Medulla oblongata (tissue), 1 donor: ENCODE measurements around the gene EGFL7.

ENCODE experiments used
- DNase-seq: peaks from one replicate; pipeline ENCODE4 v3.0.0-alpha.2; 2015; ENCODE audit errors: extremely low spot score

The EGFL7 gene

GRCh38 chr9:136644343-136644592 lies 18.4 kb upstream of the EGFL7 start:
- peak; percentile 56 for DNase-seq

DNA sequence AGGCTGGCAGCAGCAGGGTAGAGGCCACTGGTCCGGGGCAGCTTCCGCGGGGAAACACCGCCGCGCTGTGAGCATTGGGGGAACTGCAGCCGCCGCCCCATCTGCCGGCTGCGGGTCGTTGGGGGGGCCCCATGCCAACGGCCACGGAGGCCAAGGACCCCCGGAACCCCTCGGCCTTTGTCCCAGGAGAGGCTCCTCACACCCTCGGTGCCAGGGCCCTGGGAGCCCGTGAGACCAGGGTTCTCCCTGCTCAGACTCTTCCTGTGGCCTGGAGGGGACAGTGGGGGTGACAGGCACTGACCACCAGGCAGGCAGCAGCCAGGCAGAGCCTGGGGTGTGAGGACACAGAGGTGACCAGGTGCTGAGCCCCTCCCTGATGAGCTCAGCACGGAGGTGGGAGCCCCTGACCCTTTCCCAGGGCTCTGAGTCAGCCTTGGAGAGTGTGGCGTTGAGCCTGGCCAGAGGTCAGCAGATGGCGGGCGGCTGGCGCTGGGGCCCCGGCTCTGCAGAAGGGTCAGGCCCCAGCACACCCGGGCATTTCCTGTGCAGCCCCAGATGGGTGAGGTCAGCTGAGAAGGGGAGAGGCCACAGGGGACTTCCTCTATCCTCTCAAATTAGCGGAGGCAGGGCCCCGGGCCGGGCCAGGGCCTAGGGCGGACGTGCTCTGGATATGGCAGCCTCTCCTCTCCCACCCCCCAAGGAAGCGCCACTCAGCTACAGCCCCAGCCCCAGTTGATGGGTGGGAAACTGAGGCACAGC lies 17.9 kb upstream of the EGFL7 start:
- DNase-seq, result peak; percentile 66

GRCh38 chr9:136645352-136645902 lies 17.3 kb upstream of the EGFL7 start:
- DNase-seq, result no peak

- no peak for DNase-seq
These were observed 16.6 kb upstream of the EGFL7 start for GRCh38 chr9:136645903-136646754.

DNA sequence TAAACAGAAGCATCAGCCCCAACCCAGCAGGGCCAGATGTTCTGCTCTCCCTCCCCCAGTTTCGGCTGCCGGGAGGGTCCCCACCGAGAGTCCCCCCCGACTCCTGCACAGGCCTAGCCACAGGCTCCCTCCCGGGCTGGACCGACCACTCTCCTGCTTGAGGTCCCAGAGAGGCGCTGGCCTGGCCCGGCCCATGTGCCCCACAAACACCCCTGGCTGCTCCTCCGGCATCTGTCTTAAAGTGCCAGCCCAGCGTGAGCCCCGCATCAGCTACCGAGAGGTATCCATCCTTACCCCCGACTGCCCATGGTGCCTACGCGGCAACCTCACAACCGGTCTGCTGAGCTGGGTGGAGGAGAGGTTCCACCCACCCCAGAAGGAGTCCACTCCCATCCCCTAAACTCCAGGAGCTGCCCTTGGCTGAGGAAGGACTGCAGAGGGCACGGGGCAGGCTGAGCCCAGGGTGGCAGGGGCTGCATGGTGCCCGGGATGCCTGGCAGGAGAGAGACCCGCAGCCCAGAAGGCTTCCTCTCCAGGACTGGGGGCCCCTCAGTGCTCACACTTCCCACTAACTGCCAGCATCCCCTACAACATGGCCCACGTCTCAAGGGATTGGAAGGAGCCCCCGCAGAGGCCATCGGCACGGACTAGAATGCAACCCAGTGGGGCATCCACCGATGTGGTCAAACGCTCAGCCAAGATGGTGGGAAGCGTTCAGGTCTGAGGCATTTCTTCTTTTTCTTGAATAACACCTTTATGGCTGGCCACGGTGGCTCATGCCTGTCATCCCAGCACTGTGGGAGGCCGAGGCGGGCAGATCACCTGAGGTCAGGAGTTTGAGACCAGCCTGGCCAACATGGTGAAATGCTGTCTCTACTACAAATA lies 15.6 kb upstream of the EGFL7 start:
- no peak for DNase-seq

GRCh38 chr9:136648751-136649150 lies 14.0 kb upstream of the EGFL7 start:
- peak; percentile 10 for DNase-seq

DNA sequence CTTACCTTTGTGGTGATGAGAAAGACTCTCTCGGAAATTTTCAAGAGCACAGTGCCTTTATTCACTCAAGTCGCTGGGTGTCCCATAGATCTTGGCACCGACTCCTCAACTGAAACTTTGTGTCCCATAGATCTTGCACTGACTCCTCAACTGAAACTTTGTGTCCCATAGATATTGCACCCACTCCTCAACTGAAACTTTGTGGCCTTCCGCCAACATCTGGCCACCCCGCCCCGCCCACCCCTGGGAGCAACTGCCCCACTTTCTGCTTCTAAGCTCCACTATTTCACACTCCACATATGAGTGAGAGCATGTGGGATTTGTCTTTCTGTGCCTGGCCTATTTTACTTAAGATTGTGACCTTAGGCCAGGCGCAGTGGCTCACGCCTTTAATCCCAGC lies 12.7 kb upstream of the EGFL7 start:
- no peak for DNase-seq

- no peak for DNase-seq
These were observed 12.1 kb upstream of the EGFL7 start for GRCh38 chr9:136650648-136651047.

DNA sequence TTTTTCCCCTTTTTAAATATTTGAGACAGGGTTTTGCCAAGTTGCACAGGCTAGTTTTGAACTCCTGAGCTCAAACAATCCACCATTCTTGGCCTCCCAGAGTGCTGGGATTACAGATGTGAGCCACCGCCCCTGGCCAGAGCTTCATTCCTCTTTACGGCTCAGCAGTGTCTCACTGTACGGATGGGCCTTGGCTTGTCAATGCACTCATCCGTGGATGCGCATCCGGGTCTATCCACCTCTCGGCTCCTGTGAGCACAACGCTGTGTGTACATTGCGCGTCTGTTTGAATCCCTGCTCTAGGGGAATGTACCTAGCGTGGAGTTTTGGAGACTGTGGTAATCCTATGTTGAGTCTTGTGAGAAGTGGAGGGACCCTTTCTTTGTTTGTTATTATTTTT lies 10.9 kb upstream of the EGFL7 start:
- no peak for DNase-seq

DNA sequence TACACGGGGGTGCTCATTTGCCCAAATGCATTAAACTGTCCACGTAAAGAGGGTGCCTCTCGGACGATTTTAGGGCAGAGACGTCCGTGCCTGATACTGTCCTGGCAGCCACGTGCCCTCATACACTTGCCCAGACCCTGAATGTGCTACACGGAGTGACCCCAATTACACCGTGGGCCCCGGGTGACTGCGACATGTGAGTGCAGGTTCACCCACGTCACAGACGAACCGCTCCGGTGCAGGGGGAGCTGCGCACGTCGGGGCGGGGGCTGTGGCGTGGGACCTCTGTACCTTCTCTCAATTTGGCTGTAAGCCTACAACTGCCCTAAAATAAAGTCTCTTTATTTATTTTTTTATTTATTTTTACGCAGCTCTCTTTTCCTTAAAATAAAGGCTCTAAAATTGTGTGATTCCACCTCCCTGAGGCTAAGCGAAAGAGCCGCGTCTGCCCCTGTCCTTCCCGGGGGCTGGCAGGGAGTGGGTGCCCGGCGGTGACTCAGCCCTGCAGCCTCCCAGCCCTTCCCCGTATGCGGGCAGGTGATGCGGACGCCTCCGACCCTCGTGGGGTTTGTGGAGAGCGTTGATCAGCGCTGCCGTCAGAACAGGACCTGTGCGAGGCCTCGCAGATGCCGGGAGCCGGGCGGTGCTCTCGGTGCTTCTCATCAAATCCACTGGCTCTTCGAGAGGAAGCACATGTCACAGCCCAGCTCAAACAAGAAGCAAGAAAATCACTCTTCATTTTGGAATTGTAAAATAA lies 9.2 kb upstream of the EGFL7 start:
- no peak for DNase-seq

GRCh38 chr9:136654820-136655535 lies 7.7 kb upstream of the EGFL7 start:
- DNase-seq, result no peak

GRCh38 chr9:136655536-136656182 lies 7.1 kb upstream of the EGFL7 start:
- peak; percentile 12 for DNase-seq

DNA sequence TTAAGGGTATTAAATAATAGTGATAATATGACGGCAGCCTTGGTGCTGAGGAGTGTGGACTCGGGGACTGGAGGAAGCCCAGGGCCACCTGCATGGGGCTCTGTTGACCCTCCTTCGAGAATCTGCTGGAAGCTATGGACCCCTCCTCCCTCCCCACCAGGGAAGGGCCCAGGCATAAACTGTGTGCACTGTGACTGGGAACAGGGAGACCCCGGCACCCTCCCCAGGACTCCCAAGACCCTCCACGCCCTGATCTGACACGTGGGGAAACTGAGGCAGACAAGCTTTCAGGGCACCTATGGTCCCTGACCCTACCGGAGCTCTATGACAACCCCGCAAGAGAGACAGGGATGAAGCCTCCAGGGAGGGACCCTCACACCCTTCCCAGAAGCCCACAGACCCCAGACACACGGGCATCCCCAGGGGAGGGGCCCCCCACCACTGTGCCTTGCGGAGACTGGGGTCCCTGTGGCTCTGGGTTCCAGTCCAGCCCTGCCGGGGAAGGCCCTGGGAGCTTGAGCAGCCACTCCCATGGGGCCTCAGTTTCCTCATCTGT lies 6.5 kb upstream of the EGFL7 start:
- no peak for DNase-seq

DNA sequence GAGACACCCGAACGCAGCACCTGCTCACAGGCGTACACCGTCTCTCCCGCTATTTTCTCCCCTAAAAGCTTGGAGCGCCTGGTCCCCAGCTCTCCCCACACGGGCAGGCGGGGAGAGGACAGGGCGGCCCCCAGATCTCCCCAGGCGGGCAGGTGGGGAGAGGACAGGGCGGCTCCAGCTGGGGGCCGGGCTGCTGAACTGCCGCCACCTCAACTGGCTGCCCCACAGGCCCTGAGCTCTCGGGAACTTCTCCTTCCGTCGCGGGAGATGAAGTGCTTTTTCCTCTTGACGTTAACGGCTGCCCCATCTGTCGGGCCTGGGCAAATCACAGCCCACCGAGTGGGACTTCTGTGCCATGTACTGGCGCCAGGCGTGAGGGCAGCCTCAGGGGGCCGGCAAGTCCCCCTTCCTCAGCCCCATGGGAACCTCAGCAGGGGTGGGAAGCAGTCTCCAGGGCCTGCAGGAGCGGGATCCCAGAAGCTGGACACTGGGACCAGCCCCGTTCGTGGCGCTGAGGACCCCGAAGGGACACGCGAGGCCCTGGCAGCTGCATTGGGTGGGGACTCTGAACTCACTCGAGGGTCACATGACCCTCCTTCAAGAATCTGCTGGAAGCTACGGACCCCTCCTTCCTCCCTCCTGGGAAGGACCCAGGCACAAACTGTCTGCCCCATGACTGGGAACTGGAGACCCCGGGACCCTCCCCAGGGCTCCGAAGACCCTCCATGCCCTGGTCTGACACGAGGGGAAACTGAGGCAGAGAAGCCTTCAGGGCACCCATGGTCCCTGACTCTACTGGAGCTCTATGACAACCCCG lies 5.7 kb upstream of the EGFL7 start:
- DNase-seq, result no peak

GRCh38 chr9:136657974-136658848 lies 4.5 kb upstream of the EGFL7 start:
- no peak for DNase-seq

- DNase-seq, result no peak
These were observed 3.7 kb upstream of the EGFL7 start for GRCh38 chr9:136658849-136659535.
